SIG-M5 treated with dmso at 0.1 percent for 504 hours (cell line): ENCODE measurements around the gene FAM8A1.

Experiments
- DNase-seq: peaks from one replicate; lab custom pipeline; 2025; ENCODE audit not compliant: unreplicated experiment; lab: John Stamatoyannopoulos, UW

FAM8A1 gene

GRCh38 chr6:17653198-17653882 is 53.2 kb downstream of the FAM8A1 start:
- DNase-seq = no peak

GRCh38 chr6:17656092-17656491 is 56.0 kb downstream of the FAM8A1 start:
- no peak for DNase-seq

GRCh38 chr6:17656644-17657043 is 56.5 kb downstream of the FAM8A1 start:
- no peak for DNase-seq
